ENCODE measurements around the gene SBSN.

SBSN gene

GRCh38 chr19:35533822-35534392 is 5.8 kb upstream of the SBSN start:
- DNase-seq (ENCODE audit: low spot score): no peak

- DNase-seq (ENCODE audit: low spot score): no peak
These were observed 5.2 kb upstream of the SBSN start, which contains the start of gene GAPDHS for GRCh38 chr19:35533201-35533821. Gene GAPDHS (plus strand): TSS chr19:35533456. CDS start chr19:35533528, 72 bp downstream.

- no peak for DNase-seq (ENCODE audit: low spot score)
These were observed 3.2 kb upstream of the SBSN start for GRCh38 chr19:35531291-35531690.

GRCh38 chr19:35529241-35530218 is 1.4 kb upstream of the SBSN start:
- DNase-seq (ENCODE audit: low spot score): no peak

GRCh38 chr19:35525873-35526272 is 2.2 kb downstream of the SBSN start:
- DNase-seq (ENCODE audit: low spot score): no peak

- no peak for DNase-seq (ENCODE audit: low spot score)
These were observed 3.8 kb downstream of the SBSN start for GRCh38 chr19:35524181-35524837.

GRCh38 chr19:35522745-35523327 is 5.3 kb downstream of the SBSN start:
- DNase-seq (ENCODE audit: low spot score): no peak

GRCh38 chr19:35521124-35521743 is 6.9 kb downstream of the SBSN start:
- DNase-seq (ENCODE audit: low spot score): no peak

- DNase-seq (ENCODE audit: low spot score): no peak
These were observed 8.8 kb downstream of the SBSN start for GRCh38 chr19:35519291-35519690.

GRCh38 chr19:35518313-35518712 is 9.8 kb downstream of the SBSN start:
- DNase-seq (ENCODE audit: low spot score): no peak

GRCh38 chr19:35517342-35517741 is 10.8 kb downstream of the SBSN start:
- DNase-seq (ENCODE audit: low spot score): no peak

GRCh38 chr19:35516310-35516709 is 11.8 kb downstream of the SBSN start:
- no peak for DNase-seq (ENCODE audit: low spot score)

GRCh38 chr19:35514282-35514809 is 13.8 kb downstream of the SBSN start:
- no peak for DNase-seq (ENCODE audit: low spot score)

GRCh38 chr19:35513628-35514281 is 14.4 kb downstream of the SBSN start, which contains the start of gene DMKN:
Gene DMKN (minus strand): TSS chr19:35513649. CDS start chr19:35513475, 174 bp downstream.
- DNase-seq (ENCODE audit: low spot score): no peak

- no peak for DNase-seq (ENCODE audit: low spot score)
These were observed 15.1 kb downstream of the SBSN start for GRCh38 chr19:35512831-35513627.

- DNase-seq (ENCODE audit: low spot score): no peak
These were observed 16.8 kb downstream of the SBSN start for GRCh38 chr19:35511337-35511736.

- DNase-seq (ENCODE audit: low spot score): no peak
These were observed 17.5 kb downstream of the SBSN start for GRCh38 chr19:35510626-35510964.

GRCh38 chr19:35509861-35510625 is 18.1 kb downstream of the SBSN start:
- DNase-seq (ENCODE audit: low spot score): peak; percentile 37

Measured in SK-N-DZ (cell line).